Sigmoid colon (tissue), 4 donors: ENCODE results near the gene FAM13A.

ENCODE experiments used
- EP300 ChIP-seq, 4 donors: sonication (generic); formaldehyde crosslinking; IDR thresholded peaks; one replicate each; pipeline ENCODE4 v1.6.1; 2017; ENCODE audit warnings: antibody characterized with exemption in 4 of 4
- POLR2A ChIP-seq, 2 donors: fragments of 450-650 bp; IDR thresholded peaks; one replicate each; pipeline ENCODE4 v1.6.1; 2016; ENCODE audit warnings: antibody characterized with exemption in 2 of 2, mild to moderate bottlenecking in 2 of 2, moderate library complexity in 2 of 2
- POLR2AphosphoS5 ChIP-seq, 4 donors: sonication (generic); formaldehyde crosslinking; IDR thresholded peaks; one replicate each; pipeline ENCODE4 v1.6.1; 2017; ENCODE audit warnings: antibody characterized with exemption in 4 of 4
- TF ChIP-seq, protein P1 (sequence below), 4 experiments: fragments of 450-650 bp in 3 of 4; fragments of 200-600 bp in 1 of 4; IDR thresholded peaks; one replicate each; pipeline ENCODE4 v1.5.1; 2016 to 2019; ENCODE audit warnings: antibody characterized with exemption in 4 of 4, mild to moderate bottlenecking in 3 of 4, moderate library complexity in 2 of 4

DNA sequence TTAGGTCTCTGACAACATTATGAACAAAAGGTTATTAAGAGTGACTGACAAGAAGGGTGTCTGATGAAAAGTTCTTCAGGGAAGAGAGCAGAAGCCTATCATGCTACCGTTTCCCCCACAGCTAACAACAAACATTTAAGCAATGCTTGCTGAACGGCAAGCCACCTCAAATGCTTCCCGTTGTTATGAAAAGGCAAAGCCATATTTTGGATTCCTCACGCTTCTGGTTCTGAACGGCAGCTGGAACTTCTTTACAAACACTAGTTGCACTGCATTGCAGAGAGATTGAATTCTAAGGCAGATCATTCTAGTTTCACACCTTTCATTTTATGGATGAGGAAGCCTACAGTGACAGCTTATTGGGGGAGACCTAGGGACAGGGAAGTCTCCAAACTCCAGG, 310.8 kb downstream of the FAM13A start:
- TF ChIP-seq, protein P1, sequence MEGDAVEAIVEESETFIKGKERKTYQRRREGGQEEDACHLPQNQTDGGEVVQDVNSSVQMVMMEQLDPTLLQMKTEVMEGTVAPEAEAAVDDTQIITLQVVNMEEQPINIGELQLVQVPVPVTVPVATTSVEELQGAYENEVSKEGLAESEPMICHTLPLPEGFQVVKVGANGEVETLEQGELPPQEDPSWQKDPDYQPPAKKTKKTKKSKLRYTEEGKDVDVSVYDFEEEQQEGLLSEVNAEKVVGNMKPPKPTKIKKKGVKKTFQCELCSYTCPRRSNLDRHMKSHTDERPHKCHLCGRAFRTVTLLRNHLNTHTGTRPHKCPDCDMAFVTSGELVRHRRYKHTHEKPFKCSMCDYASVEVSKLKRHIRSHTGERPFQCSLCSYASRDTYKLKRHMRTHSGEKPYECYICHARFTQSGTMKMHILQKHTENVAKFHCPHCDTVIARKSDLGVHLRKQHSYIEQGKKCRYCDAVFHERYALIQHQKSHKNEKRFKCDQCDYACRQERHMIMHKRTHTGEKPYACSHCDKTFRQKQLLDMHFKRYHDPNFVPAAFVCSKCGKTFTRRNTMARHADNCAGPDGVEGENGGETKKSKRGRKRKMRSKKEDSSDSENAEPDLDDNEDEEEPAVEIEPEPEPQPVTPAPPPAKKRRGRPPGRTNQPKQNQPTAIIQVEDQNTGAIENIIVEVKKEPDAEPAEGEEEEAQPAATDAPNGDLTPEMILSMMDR (IDR thresholded peaks at IDR 0.05): no peak
- TF ChIP-seq EP300 (IDR thresholded peaks at IDR 0.05) (no peak), POLR2A (IDR thresholded peaks at IDR 0.05) (no peak), POLR2AphosphoS5 (IDR thresholded peaks at IDR 0.05) (no peak)
